ENCODE measurements around the gene TAAR9. TPM values are rescaled to one million over a fixed set of nuclear protein-coding genes. Genes with fewer than 3 reads are reported as not detected.

The TAAR9 gene
- total RNA-seq, 1 donor from 2014 or later, result not detected

- H3K4me1 Mint-ChIP-seq (ENCODE audit: low read depth), result no peaks in the 10 kb centered on the region
- no peak for DNase-seq (ENCODE audit: low spot score, unreplicated experiment)
- no peaks in the 10 kb centered on the region for H3K9me3 Mint-ChIP-seq (ENCODE audit: low read depth)
- peaks cover 21% of the 10 kb centered on the region for H3K27me3 Mint-ChIP-seq
- no peak for TF ChIP-seq CTCF (IDR thresholded peaks at IDR 0.05; ENCODE audit: unreplicated experiment)
- H3K36me3 Mint-ChIP-seq (ENCODE audit: insufficient read depth), result peaks cover 2% of the 10 kb centered on the region
- no peak overlapping the region for H3K27ac Mint-ChIP-seq
- no peak overlapping the region for H3K4me3 Mint-ChIP-seq (ENCODE audit: low read depth)
These were observed 30.5 kb downstream of the TAAR9 start for GRCh38 chr6:132568611-132569010.

GRCh38 chr6:132569170-132569569 lies 31.1 kb downstream of the TAAR9 start:
- Mint-ChIP-seq H3K4me1 (ENCODE audit: low read depth) (no peaks in the 10 kb centered on the region), H3K27me3 (peaks cover 18% of the 10 kb centered on the region), H3K4me3 (ENCODE audit: low read depth) (no peak overlapping the region), H3K36me3 (ENCODE audit: insufficient read depth) (peaks cover 2% of the 10 kb centered on the region), H3K9me3 (ENCODE audit: low read depth) (no peaks in the 10 kb centered on the region), H3K27ac (no peak overlapping the region)
- DNase-seq (ENCODE audit: low spot score, unreplicated experiment), result no peak
- no peak for TF ChIP-seq CTCF (IDR thresholded peaks at IDR 0.05; ENCODE audit: unreplicated experiment)

DNA sequence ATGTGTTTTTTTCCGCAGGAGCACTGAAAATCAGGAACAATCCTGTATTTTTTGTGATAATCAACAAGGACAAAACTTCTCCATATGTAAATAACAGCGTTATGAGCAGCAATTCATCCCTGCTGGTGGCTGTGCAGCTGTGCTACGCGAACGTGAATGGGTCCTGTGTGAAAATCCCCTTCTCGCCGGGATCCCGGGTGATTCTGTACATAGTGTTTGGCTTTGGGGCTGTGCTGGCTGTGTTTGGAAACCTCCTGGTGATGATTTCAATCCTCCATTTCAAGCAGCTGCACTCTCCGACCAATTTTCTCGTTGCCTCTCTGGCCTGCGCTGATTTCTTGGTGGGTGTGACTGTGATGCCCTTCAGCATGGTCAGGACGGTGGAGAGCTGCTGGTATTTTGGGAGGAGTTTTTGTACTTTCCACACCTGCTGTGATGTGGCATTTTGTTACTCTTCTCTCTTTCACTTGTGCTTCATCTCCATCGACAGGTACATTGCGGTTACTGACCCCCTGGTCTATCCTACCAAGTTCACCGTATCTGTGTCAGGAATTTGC lies 32.2 kb downstream of the TAAR9 start, which contains the start of gene TAAR6:
Gene TAAR6, plus strand, starts transcription at position 102 of the 557 bp plus-strand sequence. Its CDS starts 0 bp downstream, at position 102.
- H3K4me3 Mint-ChIP-seq (ENCODE audit: low read depth), result no peak within 1 kb of the TSS
- H3K36me3 Mint-ChIP-seq (ENCODE audit: insufficient read depth), result peaks cover 2% of the 10 kb centered on the region
- no peak for TF ChIP-seq CTCF (IDR thresholded peaks at IDR 0.05; ENCODE audit: unreplicated experiment)
- DNase-seq (ENCODE audit: low spot score, unreplicated experiment), result no peak
- no peak within 1 kb of the TSS for H3K27ac Mint-ChIP-seq
- no peaks in the 10 kb centered on the region for H3K9me3 Mint-ChIP-seq (ENCODE audit: low read depth)
- H3K4me1 Mint-ChIP-seq (ENCODE audit: low read depth), result no peaks in the 10 kb centered on the region
- peaks cover 17% of the 10 kb centered on the region for H3K27me3 Mint-ChIP-seq

- Mint-ChIP-seq H3K27ac (no peak overlapping the region), H3K36me3 (ENCODE audit: insufficient read depth) (peaks cover 2% of the 10 kb centered on the region), H3K4me3 (ENCODE audit: low read depth) (no peak overlapping the region), H3K9me3 (ENCODE audit: low read depth) (no peaks in the 10 kb centered on the region), H3K27me3 (peaks cover 21% of the 10 kb centered on the region), H3K4me1 (ENCODE audit: low read depth) (no peaks in the 10 kb centered on the region)
- no peak for TF ChIP-seq CTCF (IDR thresholded peaks at IDR 0.05; ENCODE audit: unreplicated experiment)
- no peak for DNase-seq (ENCODE audit: low spot score, unreplicated experiment)
These were observed 33.7 kb downstream of the TAAR9 start for GRCh38 chr6:132571774-132572173.

GRCh38 chr6:132584698-132585097 lies 46.6 kb downstream of the TAAR9 start:
- TF ChIP-seq CTCF (IDR thresholded peaks at IDR 0.05; ENCODE audit: unreplicated experiment), result no peak

More at GRCh38 chr6:132584698-132585097, 46.6 kb downstream of the TAAR9 start:
- no peak overlapping the region for H3K27ac Mint-ChIP-seq
- no peak overlapping the region for H3K4me3 Mint-ChIP-seq (ENCODE audit: low read depth)
- H3K27me3 Mint-ChIP-seq, result peaks cover 37% of the 10 kb centered on the region
- no peak for DNase-seq (ENCODE audit: low spot score, unreplicated experiment)
- no peaks in the 10 kb centered on the region for H3K4me1 Mint-ChIP-seq (ENCODE audit: low read depth)
- H3K36me3 Mint-ChIP-seq (ENCODE audit: insufficient read depth), result no peaks in the 10 kb centered on the region
- H3K9me3 Mint-ChIP-seq (ENCODE audit: low read depth), result no peaks in the 10 kb centered on the region
